Peyer's patch (tissue), 4 donors: ENCODE results near the gene PRSS35. TPM values are rescaled to one million over a fixed set of nuclear protein-coding genes. Genes with fewer than 3 reads are reported as not detected.
"Not testable (repeated sequence)": the region's sequence is repeated elsewhere in the genome, so short reads cannot be mapped to it uniquely, and the experiment has no call there.

ENCODE experiments used
- DNase-seq, 3 donors: peaks; one replicate each; pipeline ENCODE4 v3.0.0-alpha.2; 2017 to 2019
- H3K27ac ChIP-seq, 4 donors: fragments of 200-600 bp; sonication (generic); one replicate each; pipeline ENCODE4 v1.5.1; 2016 to 2019
- H3K27me3 ChIP-seq, 2 donors: fragments of 200-600 bp; sonication (generic); one replicate each; pipeline ENCODE4 v1.5.1; 2019
- H3K36me3 ChIP-seq, 3 donors: fragments of 200-600 bp; sonication (generic); one replicate each; pipeline ENCODE4 v1.5.1; 2016 to 2019
- H3K4me1 ChIP-seq, 4 donors: fragments of 200-600 bp; sonication (generic); one replicate each; pipeline ENCODE4 v1.5.1; 2016 to 2019
- H3K4me3 ChIP-seq, 4 donors: fragments of 200-600 bp; sonication (generic); 1 replicate in 3 of 4; 2 replicates in 1 of 4; pipeline ENCODE4 v1.5.1; 2016 to 2019; ENCODE audit warnings: mild to moderate bottlenecking in 1 of 4
- H3K9me3 ChIP-seq, 4 donors: fragments of 200-600 bp; sonication (generic); one replicate each; pipeline ENCODE4 v1.5.1; 2016 to 2019; ENCODE audit warnings: mild to moderate bottlenecking in 1 of 4
- POLR2A ChIP-seq, 2 donors: fragments of 450-650 bp; IDR thresholded peaks; one replicate each; pipeline ENCODE4 v1.5.1; 2017; ENCODE audit warnings: antibody characterized with exemption in 2 of 2, mild to moderate bottlenecking in 2 of 2, moderate library complexity in 2 of 2
- total RNA-seq, 4 donors: library from RNA; depleted of rRNA; stranded (reverse); fragments of >200 nt; gene quantifications; one replicate each; pipeline ENCODE4 v1.1.0, GENCODE V29; 2016
- TF ChIP-seq, protein P1 (sequence below), 6 experiments: fragments of 450-650 bp in 4 of 6; fragments of 200-600 bp in 2 of 6; sonication (generic) in 1 of 6; IDR thresholded peaks; one replicate each; pipeline ENCODE4 v1.5.1; 2017 to 2019; ENCODE audit warnings: antibody characterized with exemption in 6 of 6, mild to moderate bottlenecking in 3 of 6, moderate library complexity in 1 of 6

Gene PRSS35
- total RNA-seq, 4 donors from 2014 or later, result not detected

DNA sequence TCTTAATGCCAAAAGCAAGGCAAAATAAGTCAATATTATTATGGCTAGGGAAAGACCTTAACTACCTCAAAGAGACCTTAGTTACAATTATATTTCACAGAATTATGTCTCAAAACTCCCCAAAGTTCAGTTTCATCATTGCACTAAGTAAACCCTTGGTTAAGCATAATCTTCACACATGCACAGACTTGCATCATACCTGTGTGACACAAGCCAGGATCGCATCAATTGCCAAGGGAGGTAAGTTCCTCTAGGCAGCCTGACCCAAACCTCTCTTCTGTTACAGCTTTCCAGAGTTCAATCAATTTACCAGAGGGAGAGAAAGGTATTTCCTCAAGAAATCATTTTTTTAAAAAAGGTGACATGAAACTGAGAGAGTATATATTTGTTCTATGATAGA is 31.9 kb upstream of the PRSS35 start:
- no peaks in the 10 kb centered on the region for H3K9me3 ChIP-seq
- TF ChIP-seq, protein P1, sequence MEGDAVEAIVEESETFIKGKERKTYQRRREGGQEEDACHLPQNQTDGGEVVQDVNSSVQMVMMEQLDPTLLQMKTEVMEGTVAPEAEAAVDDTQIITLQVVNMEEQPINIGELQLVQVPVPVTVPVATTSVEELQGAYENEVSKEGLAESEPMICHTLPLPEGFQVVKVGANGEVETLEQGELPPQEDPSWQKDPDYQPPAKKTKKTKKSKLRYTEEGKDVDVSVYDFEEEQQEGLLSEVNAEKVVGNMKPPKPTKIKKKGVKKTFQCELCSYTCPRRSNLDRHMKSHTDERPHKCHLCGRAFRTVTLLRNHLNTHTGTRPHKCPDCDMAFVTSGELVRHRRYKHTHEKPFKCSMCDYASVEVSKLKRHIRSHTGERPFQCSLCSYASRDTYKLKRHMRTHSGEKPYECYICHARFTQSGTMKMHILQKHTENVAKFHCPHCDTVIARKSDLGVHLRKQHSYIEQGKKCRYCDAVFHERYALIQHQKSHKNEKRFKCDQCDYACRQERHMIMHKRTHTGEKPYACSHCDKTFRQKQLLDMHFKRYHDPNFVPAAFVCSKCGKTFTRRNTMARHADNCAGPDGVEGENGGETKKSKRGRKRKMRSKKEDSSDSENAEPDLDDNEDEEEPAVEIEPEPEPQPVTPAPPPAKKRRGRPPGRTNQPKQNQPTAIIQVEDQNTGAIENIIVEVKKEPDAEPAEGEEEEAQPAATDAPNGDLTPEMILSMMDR (IDR thresholded peaks at IDR 0.05), result no peak
- TF ChIP-seq POLR2A (IDR thresholded peaks at IDR 0.05), result no peak
- no peak overlapping the region for H3K27ac ChIP-seq
- no peak overlapping the region for H3K4me3 ChIP-seq
- no peaks in the 10 kb centered on the region for H3K4me1 ChIP-seq
- H3K36me3 ChIP-seq, result no peaks in the 10 kb centered on the region
- H3K27me3 ChIP-seq, result no peaks in the 10 kb centered on the region
- DNase-seq, result no peak

DNA sequence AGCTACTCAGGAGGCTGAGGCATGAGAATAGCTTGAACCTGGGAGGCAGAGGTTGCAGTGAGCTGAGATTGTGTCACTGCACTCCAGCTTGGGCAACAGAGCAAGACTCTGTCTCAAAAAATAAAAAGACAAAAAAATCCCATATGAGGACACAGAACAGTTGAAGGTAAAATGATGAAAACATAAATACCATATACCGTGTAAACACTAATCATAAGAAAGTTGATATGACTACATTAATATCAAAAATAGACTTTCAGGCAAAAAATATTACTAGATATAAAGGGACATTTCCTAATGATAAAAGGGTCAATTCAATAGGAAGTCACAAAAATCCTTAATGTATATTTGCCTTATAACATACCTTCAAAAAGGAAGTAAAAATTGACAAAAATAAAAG is 30.4 kb upstream of the PRSS35 start:
- not testable (repeated sequence) for H3K36me3 ChIP-seq, H3K27me3 ChIP-seq, H3K9me3 ChIP-seq, H3K27ac ChIP-seq, H3K4me1 ChIP-seq, DNase-seq, H3K4me3 ChIP-seq

DNA sequence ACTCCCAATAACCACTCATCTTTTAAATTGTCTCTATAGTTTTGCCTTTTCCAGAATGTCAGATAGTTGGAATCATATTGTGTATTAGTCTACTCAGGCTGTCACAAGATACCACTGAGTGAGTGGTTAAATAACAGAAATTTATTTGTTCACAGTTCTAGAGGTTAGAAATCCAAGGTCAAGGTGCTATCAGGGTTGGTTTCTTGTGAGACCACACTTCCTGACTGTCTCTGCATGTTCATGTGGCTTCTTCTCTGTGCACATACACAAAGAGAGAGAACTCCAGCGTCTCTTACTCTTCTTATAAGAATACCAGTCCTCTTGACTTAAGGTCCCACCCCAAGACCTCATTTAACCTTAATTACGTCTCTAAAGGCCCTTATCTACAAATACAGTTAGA is 23.9 kb upstream of the PRSS35 start:
- DNase-seq, result no peak
- no peak overlapping the region for H3K4me3 ChIP-seq
- TF ChIP-seq, protein P1 (IDR thresholded peaks at IDR 0.05), result no peak
- no peak for TF ChIP-seq POLR2A (IDR thresholded peaks at IDR 0.05)
- H3K27ac ChIP-seq, result no peak overlapping the region
- no peaks in the 10 kb centered on the region for H3K9me3 ChIP-seq
- no peaks in the 10 kb centered on the region for H3K36me3 ChIP-seq
- H3K27me3 ChIP-seq, result no peaks in the 10 kb centered on the region
- no peaks in the 10 kb centered on the region for H3K4me1 ChIP-seq

DNA sequence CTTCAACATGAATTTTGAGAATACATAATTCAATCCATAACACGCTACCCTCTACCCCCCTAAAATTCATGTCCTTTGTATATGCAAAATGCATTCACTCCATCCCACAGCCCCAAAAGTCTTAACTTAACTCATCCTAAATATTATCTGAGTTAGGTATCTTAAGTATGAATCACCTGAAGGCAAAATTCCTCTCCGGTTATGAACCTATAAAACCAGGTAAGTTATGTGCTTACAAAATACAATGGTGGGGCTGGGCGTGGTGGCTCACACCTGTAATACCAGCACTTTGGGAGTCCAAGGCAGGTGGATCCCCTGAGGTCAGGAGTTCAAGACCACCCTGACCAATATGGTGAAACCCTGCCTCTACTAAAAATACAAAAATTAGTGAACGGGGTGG is 23.5 kb upstream of the PRSS35 start:
- H3K4me3 ChIP-seq, result no peak overlapping the region
- TF ChIP-seq, protein P1 (IDR thresholded peaks at IDR 0.05), result no peak
- TF ChIP-seq POLR2A (IDR thresholded peaks at IDR 0.05), result no peak
- no peak overlapping the region for H3K27ac ChIP-seq
- H3K9me3 ChIP-seq, result no peaks in the 10 kb centered on the region
- H3K36me3 ChIP-seq, result no peaks in the 10 kb centered on the region
- H3K4me1 ChIP-seq, result no peaks in the 10 kb centered on the region
- no peaks in the 10 kb centered on the region for H3K27me3 ChIP-seq
- no peak for DNase-seq

DNA sequence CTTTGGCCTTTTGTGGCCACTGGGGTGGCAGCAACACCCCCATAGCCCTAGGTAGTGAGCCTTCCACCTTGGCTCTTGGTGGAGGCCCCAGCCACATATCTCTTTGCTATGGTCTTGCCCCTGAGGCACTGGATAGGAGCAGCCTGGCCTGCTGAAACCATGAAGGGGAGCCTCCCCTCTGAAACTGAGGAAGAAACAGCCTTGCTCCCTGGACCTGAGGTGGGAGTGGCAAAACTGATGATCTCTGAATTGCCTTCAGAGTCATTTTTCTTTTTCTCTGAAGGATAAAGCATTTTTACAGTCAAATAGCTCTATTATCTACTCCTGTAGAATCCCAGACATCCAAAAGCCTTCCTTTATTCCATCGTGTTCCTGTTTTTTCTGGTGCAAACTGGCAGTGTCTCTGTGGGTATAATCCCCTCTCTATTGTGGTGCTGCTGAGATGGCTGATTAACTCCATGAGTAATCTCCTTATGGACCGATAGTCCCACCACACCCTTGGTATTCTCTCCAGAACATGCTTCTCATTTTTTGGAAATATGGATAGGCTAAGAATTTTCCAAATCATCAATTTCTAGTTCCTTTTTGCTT is 22.0 kb upstream of the PRSS35 start:
- no peaks in the 10 kb centered on the region for H3K4me1 ChIP-seq
- no peak overlapping the region for H3K27ac ChIP-seq
- TF ChIP-seq, protein P1 (IDR thresholded peaks at IDR 0.05), result no peak
- TF ChIP-seq POLR2A (IDR thresholded peaks at IDR 0.05), result no peak
- no peaks in the 10 kb centered on the region for H3K27me3 ChIP-seq
- no peaks in the 10 kb centered on the region for H3K9me3 ChIP-seq
- H3K36me3 ChIP-seq, result no peaks in the 10 kb centered on the region
- no peak overlapping the region for H3K4me3 ChIP-seq
- no peak for DNase-seq

DNA sequence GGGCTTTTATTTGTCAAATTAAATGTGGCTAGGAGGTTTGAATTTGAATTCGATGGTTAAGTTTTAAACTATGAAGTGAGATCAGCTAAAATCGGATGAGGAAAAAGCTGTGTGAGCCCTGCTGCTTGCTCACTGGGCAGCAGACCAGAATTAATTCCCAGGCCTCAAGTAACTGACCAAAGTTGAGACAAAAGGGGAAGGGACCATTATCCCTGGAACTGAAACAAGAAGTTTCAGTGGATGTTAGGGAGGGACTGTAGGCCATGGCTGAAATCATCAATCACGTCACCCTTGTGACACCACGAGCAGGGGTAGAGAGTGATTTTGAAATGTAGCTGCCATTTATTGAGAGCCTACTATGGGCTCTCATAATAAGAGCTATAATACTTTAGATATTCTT is 7.0 kb upstream of the PRSS35 start:
- Histone ChIP-seq H3K36me3 (no peaks in the 10 kb centered on the region), H3K27ac (no peak overlapping the region), H3K9me3 (no peaks in the 10 kb centered on the region), H3K4me3 (no peak overlapping the region), H3K27me3 (no peaks in the 10 kb centered on the region), H3K4me1 (peaks cover 0 to 8% (median 0%) of the 10 kb centered on the region in 4 donors)
- DNase-seq, result no peak
- no peak for TF ChIP-seq POLR2A (IDR thresholded peaks at IDR 0.05)

DNA sequence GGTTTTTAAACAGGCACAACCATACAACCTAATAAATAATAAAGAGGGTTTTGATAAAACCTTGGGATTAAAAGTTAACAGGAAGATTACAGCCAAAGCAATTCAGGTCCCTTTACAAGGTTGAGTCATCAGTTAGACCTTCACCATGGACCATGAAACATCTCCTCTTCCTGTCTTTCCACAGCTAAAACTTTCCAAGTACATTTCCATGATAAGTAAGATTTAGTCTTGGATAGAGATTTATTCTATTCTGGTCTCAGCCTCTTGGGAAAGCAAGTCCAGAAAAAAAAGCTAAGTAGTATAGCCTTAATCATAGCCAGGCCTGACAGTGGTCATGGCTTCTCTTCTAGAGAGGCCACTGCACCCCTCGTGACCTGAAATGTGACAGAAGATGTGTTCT is 2.9 kb upstream of the PRSS35 start:
- no peak overlapping the region for H3K27ac ChIP-seq
- TF ChIP-seq POLR2A (IDR thresholded peaks at IDR 0.05), result no peak
- TF ChIP-seq, protein P1 (IDR thresholded peaks at IDR 0.05), result no peak
- DNase-seq, result no peak
- H3K4me3 ChIP-seq, result no peak overlapping the region
- no peaks in the 10 kb centered on the region for H3K36me3 ChIP-seq
- H3K4me1 ChIP-seq, result peaks cover 0 to 8% (median 0%) of the 10 kb centered on the region in 4 donors
- H3K27me3 ChIP-seq, result no peaks in the 10 kb centered on the region
- H3K9me3 ChIP-seq, result no peaks in the 10 kb centered on the region
